ENCODE data around the gene LAMA5.

LAMA5 gene

GRCh38 chr20:62284448-62284847 lies 82.7 kb downstream of the LAMA5 start:
- no peak for DNase-seq (ENCODE audit: low read depth)

- no peak for DNase-seq (ENCODE audit: low read depth)
These were observed 84.1 kb downstream of the LAMA5 start for GRCh38 chr20:62282877-62283503.

- DNase-seq (ENCODE audit: low read depth): no peak
These were observed 85.0 kb downstream of the LAMA5 start for GRCh38 chr20:62282103-62282502.

- no peak for DNase-seq (ENCODE audit: low read depth)
These were observed 85.8 kb downstream of the LAMA5 start for GRCh38 chr20:62281161-62281933.

GRCh38 chr20:62280303-62280702 lies 86.8 kb downstream of the LAMA5 start:
- DNase-seq (ENCODE audit: low read depth): no peak

GRCh38 chr20:62277253-62277652 lies 89.9 kb downstream of the LAMA5 start:
- no peak for DNase-seq (ENCODE audit: low read depth)

GRCh38 chr20:62276439-62276838 lies 90.7 kb downstream of the LAMA5 start:
- DNase-seq (ENCODE audit: low read depth): no peak

GRCh38 chr20:62275219-62275618 lies 91.9 kb downstream of the LAMA5 start:
- DNase-seq (ENCODE audit: low read depth): no peak

GRCh38 chr20:62274332-62274950 lies 92.7 kb downstream of the LAMA5 start:
- no peak for DNase-seq (ENCODE audit: low read depth)

GRCh38 chr20:62273416-62273815 lies 93.7 kb downstream of the LAMA5 start:
- no peak for DNase-seq (ENCODE audit: low read depth)

- no peak for DNase-seq (ENCODE audit: low read depth)
These were observed 94.9 kb downstream of the LAMA5 start for GRCh38 chr20:62272200-62272599.

- no peak for DNase-seq (ENCODE audit: low read depth)
These were observed 97.2 kb downstream of the LAMA5 start for GRCh38 chr20:62269871-62270270.

- no peak for DNase-seq (ENCODE audit: low read depth)
These were observed 97.7 kb downstream of the LAMA5 start for GRCh38 chr20:62269378-62269777.

GRCh38 chr20:62268228-62268900 lies 98.7 kb downstream of the LAMA5 start:
- DNase-seq (ENCODE audit: low read depth): no peak

GRCh38 chr20:62267543-62267942 lies 99.6 kb downstream of the LAMA5 start:
- DNase-seq (ENCODE audit: low read depth): no peak

GRCh38 chr20:62266851-62267250 lies 100.3 kb downstream of the LAMA5 start:
- DNase-seq (ENCODE audit: low read depth): no peak

GRCh38 chr20:62266340-62266739 lies 100.8 kb downstream of the LAMA5 start:
- DNase-seq (ENCODE audit: low read depth): no peak

- no peak for DNase-seq (ENCODE audit: low read depth)
These were observed 101.7 kb downstream of the LAMA5 start for GRCh38 chr20:62265365-62265764.

- no peak for DNase-seq (ENCODE audit: low read depth)
These were observed 103.7 kb downstream of the LAMA5 start for GRCh38 chr20:62263396-62263795.

- DNase-seq (ENCODE audit: low read depth): no peak
These were observed 105.0 kb downstream of the LAMA5 start for GRCh38 chr20:62262064-62262463.

- no peak for DNase-seq (ENCODE audit: low read depth)
These were observed 107.9 kb downstream of the LAMA5 start for GRCh38 chr20:62259294-62259565.
